Type B pancreatic cell (in vitro differentiated cells): ENCODE results near the gene CHD6. TPM values are rescaled to one million over a fixed set of nuclear protein-coding genes. Genes with fewer than 3 reads are reported as not detected.
A peak's percentile ranks its signal among the peaks of the same experiment; 100 is the strongest.

Experiments
- DNase-seq: peaks from one replicate; pipeline ENCODE4 v3.0.0; 2021; ENCODE audit warnings: mixed read lengths; ENCODE audit not compliant: unreplicated experiment; ENCODE audit errors: extremely low spot score
- H3K27ac Mint-ChIP-seq: 2 replicates; pipeline ENCODE4 v1.8.0; 2021; ENCODE audit warnings: mild to moderate bottlenecking, mixed read lengths
- H3K27me3 Mint-ChIP-seq: 2 replicates; pipeline ENCODE4 v1.8.0; 2021; ENCODE audit warnings: mixed read lengths
- H3K36me3 Mint-ChIP-seq: 2 replicates; pipeline ENCODE4 v1.8.0; 2021; ENCODE audit warnings: mixed read lengths
- H3K4me1 Mint-ChIP-seq: one replicate; pipeline ENCODE4 v1.8.0; 2021; ENCODE audit warnings: mixed read lengths; ENCODE audit not compliant: unreplicated experiment
- H3K4me3 Mint-ChIP-seq: 2 replicates; pipeline ENCODE4 v1.8.0; 2021; ENCODE audit warnings: mild to moderate bottlenecking, mixed read lengths
- H3K9me3 Mint-ChIP-seq: 2 replicates; pipeline ENCODE4 v1.8.0; 2021; ENCODE audit warnings: mixed read lengths
- CTCF ChIP-seq: fragments of 200-600 bp; sonication (generic); conservative IDR thresholded peaks from 2 replicates; pipeline ENCODE4 v1.5.0; 2021; ENCODE audit warnings: antibody characterized with exemption, mild to moderate bottlenecking
- total RNA-seq: library from RNA; stranded (reverse); gene quantifications from 2 replicates; pipeline ENCODE4 v1.2.1, GENCODE V29; 2021; ENCODE audit warnings: low replicate concordance

CHD6 gene
- total RNA-seq, 1 donor from 2014 or later = 72.6 TPM

GRCh38 chr20:41353530-41353929, 264.6 kb downstream of the CHD6 start:
- no peak for DNase-seq
- peaks cover 4% of the 10 kb centered on the region for H3K36me3 Mint-ChIP-seq
- no peaks in the 10 kb centered on the region for H3K4me1 Mint-ChIP-seq
- H3K4me3 Mint-ChIP-seq = no peak overlapping the region
- no peak for TF ChIP-seq CTCF
- no peak overlapping the region for H3K27ac Mint-ChIP-seq
- H3K9me3 Mint-ChIP-seq = no peaks in the 10 kb centered on the region
- no peaks in the 10 kb centered on the region for H3K27me3 Mint-ChIP-seq

GRCh38 chr20:41352666-41353065, 265.5 kb downstream of the CHD6 start:
- Mint-ChIP-seq H3K9me3 (no peaks in the 10 kb centered on the region), H3K27me3 (no peaks in the 10 kb centered on the region), H3K27ac (no peak overlapping the region), H3K4me1 (no peaks in the 10 kb centered on the region), H3K36me3 (peaks cover 4% of the 10 kb centered on the region), H3K4me3 (no peak overlapping the region)
- no peak for DNase-seq
- TF ChIP-seq CTCF = no peak

GRCh38 chr20:41352106-41352505, 266.1 kb downstream of the CHD6 start:
- TF ChIP-seq CTCF = peak; percentile 48
- H3K9me3 Mint-ChIP-seq = no peaks in the 10 kb centered on the region
- no peak overlapping the region for H3K27ac Mint-ChIP-seq
- no peaks in the 10 kb centered on the region for H3K27me3 Mint-ChIP-seq
- H3K4me1 Mint-ChIP-seq = no peaks in the 10 kb centered on the region
- no peak overlapping the region for H3K4me3 Mint-ChIP-seq
- peaks cover 4% of the 10 kb centered on the region for H3K36me3 Mint-ChIP-seq
- DNase-seq = no peak
